ENCODE data around the gene HEPACAM. TPM values are rescaled to one million over a fixed set of nuclear protein-coding genes. Genes with fewer than 3 reads are reported as not detected.

The HEPACAM gene
- total RNA-seq = not detected in 2 replicates

GRCh38 chr11:124935548-124936514, at the start of gene HEPACAM:
Gene HEPACAM, minus strand, starts transcription at chr11:124936047. Its CDS starts 41 bp downstream, at chr11:124936006.

DNA sequence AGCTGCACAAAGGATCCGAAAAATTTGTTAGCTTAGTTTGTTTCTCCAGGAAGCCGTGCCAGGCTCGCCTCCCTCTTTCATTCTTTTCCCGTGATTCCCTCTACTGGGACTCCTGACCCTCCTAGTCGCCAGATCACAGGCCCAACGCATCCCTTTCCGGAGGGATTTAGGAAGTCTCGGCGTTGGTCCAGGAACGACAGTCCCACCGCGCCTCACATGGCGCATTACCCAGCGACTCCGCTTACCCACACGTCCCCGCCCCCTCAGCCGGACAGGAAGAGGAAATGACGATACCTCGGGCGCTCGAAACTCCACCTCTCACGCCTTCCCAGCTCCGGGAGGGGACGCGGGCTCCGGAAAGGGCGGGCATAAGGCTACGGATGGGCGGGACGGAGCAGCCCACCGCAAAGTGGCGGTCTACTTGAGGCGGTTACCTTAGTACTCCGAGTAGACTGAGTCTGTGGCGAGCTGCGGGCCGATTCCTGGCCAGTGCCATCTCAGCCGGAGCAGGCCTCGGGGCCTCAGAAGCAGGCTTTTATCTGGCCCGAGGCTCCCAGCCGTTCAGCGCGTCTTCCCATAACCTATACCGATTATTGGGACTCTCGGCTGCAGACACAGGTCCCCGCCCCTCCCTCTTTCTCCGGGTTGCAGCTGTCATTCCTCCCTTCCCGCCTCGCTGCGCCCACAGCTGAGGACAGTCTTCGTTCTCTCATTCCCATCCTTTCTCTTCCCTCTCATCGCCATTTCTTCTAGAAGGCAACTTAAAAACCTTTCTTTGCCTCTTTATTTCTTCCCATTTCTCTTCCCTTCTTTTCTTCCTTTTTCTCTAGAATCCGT, 18.1 kb upstream of the HEPACAM start, which contains the start of gene CCDC15:
Gene CCDC15, plus strand, starts transcription at position 450 of the 837 bp plus-strand sequence. CDS start 531 bp downstream, outside the sequence.

GRCh38 chr11:124918950-124919349, 16.9 kb downstream of the HEPACAM start, which contains the start of gene HEPN1:
Gene HEPN1, plus strand, starts transcription at chr11:124919250.

DNA sequence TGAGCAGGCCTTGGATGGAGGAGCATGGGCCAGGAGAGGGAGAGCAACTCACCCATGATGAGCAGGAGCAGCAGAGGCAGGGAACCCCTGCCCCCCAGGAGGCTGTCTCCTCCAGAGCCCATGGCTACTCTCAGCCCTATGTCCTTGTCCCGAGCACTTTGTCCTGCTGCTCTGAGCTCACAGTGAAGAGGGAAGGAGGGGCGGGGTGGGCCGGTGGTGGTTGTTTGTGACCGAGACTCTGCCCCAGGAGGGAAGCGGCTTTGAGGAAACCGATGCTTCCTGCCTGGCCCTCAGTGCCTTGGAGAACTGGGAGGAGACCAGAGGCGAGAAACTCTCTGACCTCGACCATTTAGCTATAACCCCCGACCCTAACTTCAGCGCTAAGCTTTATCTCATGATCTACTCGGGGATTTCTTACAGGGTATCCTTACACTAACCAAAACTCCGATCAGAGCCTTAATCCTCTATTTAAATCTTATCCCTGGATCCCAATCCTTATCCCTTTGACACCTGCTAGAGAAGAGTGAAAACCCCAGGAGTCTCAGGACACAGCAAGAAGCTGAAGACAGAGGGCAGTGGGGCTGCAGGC, 38.1 kb downstream of the HEPACAM start, which contains the start of gene ROBO4:
Gene ROBO4, minus strand, starts transcription at position 192 of the 589 bp plus-strand sequence. Its CDS starts 70 bp downstream, at position 122.

Other genes with a start within 250 kb of the HEPACAM start
- 1.4 TPM in 1 of 2 replicates, not detected in the other for gene NRGN, start 196.1 kb downstream of the HEPACAM start, total RNA-seq
- gene VSIG2, start 183.8 kb downstream of the HEPACAM start, total RNA-seq = not detected in 2 replicates
- gene ESAM, start 173.8 kb downstream of the HEPACAM start, total RNA-seq = under 0.01 and 0.39 TPM in 2 replicates
- gene MSANTD2, start 135.6 kb downstream of the HEPACAM start, total RNA-seq = 6.6 and 11.1 TPM in 2 replicates
- gene ROBO3, start 70.6 kb downstream of the HEPACAM start, total RNA-seq = 13.2 and 13.7 TPM in 2 replicates
- gene ROBO4, start 38.2 kb downstream of the HEPACAM start, total RNA-seq = 7.7 and 26.6 TPM in 2 replicates
- gene HEPN1, start 16.8 kb downstream of the HEPACAM start, total RNA-seq = 0.20 TPM in 1 of 2 replicates, not detected in the other
- gene CCDC15, start 18.2 kb upstream of the HEPACAM start, total RNA-seq = 3.3 and 7.0 TPM in 2 replicates
- 0.73 and 3.1 TPM in 2 replicates for gene SLC37A2, start 127.3 kb upstream of the HEPACAM start, total RNA-seq
- gene TMEM218, start 175.6 kb upstream of the HEPACAM start, total RNA-seq = 21.5 and 25.7 TPM in 2 replicates
- gene PKNOX2, start 228.7 kb upstream of the HEPACAM start, total RNA-seq = under 0.01 and 0.20 TPM in 2 replicates